DMS79 treated with DMSO at 0.1 percent for 48 hours (cell line): ENCODE results near the gene AGO4.
"Not testable (repeated sequence)": the region's sequence is repeated elsewhere in the genome, so short reads cannot be mapped to it uniquely, and the experiment has no call there.

ENCODE experiments used
- DNase-seq: peaks from one replicate; lab custom pipeline; 2025; lab: John Stamatoyannopoulos, UW

Gene AGO4

GRCh38 chr1:35810096-35810881, 2.5 kb downstream of the AGO4 start:
- DNase-seq: no peak

GRCh38 chr1:35812754-35813153, 4.9 kb downstream of the AGO4 start:
- not testable (repeated sequence) for DNase-seq

DNA sequence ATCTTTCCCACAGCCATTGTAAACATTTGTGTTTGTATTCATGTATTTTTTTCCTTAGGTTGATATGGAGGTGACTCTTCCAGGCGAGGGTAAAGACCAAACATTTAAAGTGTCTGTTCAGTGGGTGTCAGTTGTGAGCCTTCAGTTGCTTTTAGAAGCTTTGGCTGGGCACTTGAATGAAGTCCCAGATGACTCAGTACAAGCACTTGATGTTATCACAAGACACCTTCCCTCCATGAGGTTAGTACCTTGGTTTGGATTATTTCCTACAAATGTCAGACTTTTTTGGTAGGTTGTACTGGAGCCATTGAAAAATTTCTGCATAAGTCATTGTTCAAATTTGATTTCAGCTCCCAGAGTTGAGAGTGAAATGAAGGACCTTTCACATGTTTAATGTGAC, 17.4 kb downstream of the AGO4 start:
- no peak for DNase-seq

GRCh38 chr1:35832276-35832905, 24.6 kb downstream of the AGO4 start:
- DNase-seq: no peak

- DNase-seq: no peak
Measured at GRCh38 chr1:35833395-35833794, 25.6 kb downstream of the AGO4 start.

DNA sequence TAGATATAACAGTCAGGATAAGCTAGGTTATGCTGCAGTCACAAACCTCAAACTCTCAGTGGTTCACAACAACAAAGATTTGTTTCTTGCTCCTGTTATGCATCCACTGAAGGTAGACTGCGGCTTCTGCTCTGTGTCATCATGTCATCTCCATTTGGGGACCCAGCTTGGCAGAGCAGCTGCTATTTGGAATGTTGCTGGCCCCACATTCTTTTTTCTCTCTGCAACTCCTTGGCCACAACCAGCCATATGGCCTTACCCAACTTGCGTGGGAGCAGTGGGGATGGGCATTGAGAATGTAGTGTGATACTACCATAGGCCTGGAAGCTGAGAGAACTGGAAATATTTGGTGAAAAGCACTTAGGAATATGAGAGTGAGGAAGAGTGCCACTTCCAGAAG, 26.4 kb downstream of the AGO4 start:
- DNase-seq: no peak

- no peak for DNase-seq
Measured at GRCh38 chr1:35835398-35835797, 27.6 kb downstream of the AGO4 start.

DNA sequence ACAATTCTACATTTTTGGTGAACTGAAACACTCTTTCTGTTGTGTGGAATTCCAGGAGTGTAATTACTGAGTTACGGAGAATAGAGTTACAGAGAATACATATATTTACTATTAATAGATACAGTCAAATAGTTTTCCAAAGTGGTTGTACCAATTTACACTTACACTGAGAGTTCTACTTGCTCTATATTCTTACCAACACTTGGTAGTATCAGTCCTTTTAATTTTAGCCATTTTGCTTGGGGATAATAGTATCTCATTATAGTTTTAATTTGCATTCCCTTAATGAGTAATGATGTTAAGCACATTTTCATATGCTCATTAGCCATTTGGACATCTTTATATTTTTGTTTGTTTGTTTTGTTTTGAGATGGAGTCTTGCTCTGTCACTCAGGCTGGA, 28.9 kb downstream of the AGO4 start:
- no peak for DNase-seq

DNA sequence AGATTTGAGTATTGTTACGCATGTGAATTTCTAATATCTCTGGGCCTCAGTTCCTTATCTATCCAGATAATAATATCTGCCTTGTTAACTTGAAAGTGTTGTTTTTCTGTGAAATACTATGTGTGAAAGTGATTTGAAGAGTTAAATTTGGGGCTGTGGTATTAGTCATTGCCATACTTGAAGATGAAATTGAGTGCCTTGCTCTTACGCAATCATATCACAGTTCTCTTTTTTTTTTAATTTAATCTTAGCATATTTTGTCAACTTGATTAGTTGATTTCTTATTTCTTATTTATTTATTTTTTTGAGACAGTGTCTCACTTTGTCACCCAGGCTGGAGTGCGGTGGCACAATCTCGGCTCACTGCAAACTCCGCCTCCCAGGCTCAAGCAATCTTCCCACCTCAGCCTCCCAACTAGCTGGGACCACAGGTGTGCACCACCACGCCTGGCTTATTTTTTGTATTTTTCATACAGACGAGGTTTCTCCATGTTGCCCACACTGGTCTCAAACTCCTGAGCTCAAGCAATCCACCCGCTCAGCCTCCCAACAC, 31.0 kb downstream of the AGO4 start:
- DNase-seq: no peak

- DNase-seq: no peak
Measured at GRCh38 chr1:35844826-35845225, 37.0 kb downstream of the AGO4 start.

GRCh38 chr1:35845766-35846165, 38.0 kb downstream of the AGO4 start:
- no peak for DNase-seq

DNA sequence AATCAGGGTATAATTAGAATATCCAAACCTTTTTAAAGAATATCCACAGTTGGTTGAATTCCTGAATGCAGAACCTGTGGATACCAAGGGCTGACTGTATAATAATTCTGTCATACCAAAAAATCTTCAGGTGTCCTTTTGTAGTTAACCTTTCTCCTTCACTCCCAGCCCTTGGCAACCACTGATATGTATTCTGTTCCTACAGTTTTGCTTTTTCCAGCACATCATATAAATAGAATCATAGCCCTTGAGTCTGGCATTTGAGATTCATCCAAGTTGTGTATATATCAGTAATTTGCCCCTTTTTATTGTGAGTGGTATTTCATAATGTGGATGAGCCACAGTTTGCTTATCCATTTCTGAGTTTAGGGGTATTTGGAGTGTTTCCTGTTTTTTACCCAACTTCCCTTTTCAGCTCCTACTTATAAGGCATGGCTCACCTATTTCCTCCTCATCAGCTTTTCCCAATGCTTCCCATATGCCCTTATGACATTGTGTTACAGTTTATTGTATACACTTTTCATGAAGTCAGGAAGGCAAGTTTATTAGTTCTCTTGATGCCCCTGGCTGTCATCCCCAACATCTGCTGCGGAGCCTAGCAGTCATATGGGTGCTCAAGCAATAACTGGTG, 40.2 kb downstream of the AGO4 start:
- DNase-seq: no peak

GRCh38 chr1:35850051-35850450, 42.2 kb downstream of the AGO4 start:
- DNase-seq: no peak

GRCh38 chr1:35850716-35851115, 42.9 kb downstream of the AGO4 start:
- no peak for DNase-seq

- DNase-seq: no peak
Measured at GRCh38 chr1:35851132-35851869, 43.5 kb downstream of the AGO4 start.

DNA sequence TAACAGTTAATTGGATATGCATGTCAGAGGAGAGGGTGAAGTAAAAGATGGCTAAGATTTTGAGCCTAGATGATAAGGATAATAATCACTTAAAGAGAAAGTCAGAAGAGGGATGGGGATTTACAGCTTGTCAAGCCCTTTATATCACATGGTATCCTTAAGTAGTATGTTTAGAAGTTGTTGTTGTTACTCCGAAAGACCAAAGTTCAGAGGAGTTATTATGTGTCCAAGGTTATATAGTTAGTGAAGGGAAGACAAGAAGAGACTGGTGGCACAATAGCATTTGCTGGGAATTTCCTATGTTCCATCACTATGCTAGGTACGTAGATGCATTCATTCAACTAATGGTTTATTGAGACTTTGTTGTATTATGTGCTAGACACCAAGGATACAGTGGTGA, 44.4 kb downstream of the AGO4 start:
- no peak for DNase-seq

DNA sequence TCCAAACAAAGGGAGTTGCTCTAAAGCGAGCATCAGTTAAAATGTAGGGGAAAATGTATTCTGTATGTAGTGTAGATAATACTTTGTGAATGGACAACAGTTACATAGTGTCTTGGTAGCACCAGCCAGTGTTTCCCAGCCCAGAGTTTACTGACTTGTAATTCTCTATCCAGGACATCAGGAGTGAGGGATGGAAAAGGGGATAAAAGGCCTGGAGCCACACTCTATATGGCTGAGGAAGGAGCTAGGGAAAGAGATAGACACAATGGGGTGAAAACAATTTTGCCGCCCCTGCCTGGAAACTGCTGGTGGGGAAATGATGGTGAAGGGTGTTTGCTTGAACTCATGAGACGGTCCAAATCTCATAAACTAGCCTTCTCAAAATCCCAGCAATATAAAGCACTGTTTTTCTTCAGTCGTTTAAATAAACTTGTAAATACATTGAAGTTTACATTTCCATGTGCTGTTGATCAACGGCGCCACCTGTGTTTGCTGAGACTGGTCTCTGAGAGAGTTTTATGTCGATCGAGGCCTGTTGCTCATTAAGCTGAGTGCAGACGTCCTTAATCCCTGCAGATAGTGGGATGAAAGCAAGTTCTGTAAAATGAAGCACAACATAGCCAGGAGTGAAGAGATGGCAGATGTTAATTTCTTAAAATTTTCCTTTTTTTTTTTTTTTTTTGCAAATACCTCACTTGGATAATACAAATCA, 47.3 kb downstream of the AGO4 start:
- no peak for DNase-seq

- no peak for DNase-seq
Measured at GRCh38 chr1:35856964-35857363, 49.1 kb downstream of the AGO4 start.

GRCh38 chr1:35857830-35858229, 50.0 kb downstream of the AGO4 start:
- DNase-seq: no peak

DNA sequence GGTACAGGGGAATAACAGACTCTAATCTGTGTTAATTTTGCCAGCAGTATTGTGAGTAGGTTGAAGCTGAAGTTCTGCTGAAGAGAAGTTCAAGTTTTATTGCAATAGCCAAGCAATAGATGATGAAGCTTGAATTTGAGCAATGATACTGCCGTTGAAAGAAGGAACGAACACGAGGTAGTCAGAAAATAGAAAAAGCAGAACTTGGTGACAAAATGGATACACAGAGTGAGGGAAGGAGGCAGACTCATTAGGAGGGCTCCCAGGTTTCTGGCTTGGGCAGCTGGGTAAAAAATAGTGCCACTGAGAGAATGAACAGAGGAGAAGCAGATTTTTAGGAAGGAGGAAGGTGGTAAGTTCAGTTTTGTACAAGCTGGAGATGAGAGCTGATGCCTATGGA, 52.9 kb downstream of the AGO4 start:
- DNase-seq: no peak

DNA sequence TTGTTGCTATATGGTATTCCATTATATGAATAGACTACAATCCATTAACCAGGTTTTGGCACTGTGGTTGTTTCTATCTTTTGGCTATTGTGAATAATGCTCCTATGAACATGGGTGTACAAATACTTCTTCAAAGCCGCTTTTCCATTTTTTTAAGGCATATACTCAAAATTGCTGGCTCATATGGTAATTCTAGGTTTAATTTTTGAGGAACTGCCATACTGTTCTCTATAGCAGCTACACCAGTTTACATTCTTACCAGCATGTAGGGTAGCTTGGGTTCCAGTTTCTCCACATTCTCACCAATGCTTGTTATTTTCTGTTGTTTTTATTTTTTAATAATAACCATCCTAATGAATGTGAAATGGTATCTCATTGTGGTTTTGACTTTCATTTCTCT, 55.3 kb downstream of the AGO4 start:
- no peak for DNase-seq
